GM21528 (cell line): ENCODE data around the gene MZT2B.
"Not testable (repeated sequence)": the region's sequence is repeated elsewhere in the genome, so short reads cannot be mapped to it uniquely, and the experiment has no call there.

Experiments used
- ATAC-seq: cut with Tn5 transposase; IDR thresholded peaks from one replicate; pipeline ENCODE4 v1.9.1; 2021; ENCODE audit warnings: mild to moderate bottlenecking, moderate library complexity; ENCODE audit not compliant: unreplicated experiment, low FRiP score

The MZT2B gene

GRCh38 chr2:130152136-130152815 lies 29.8 kb upstream of the MZT2B start:
- ATAC-seq: not testable (repeated sequence)

- no peak for ATAC-seq
These were observed 29.1 kb upstream of the MZT2B start for GRCh38 chr2:130152816-130153595.

- ATAC-seq: not testable (repeated sequence)
These were observed 28.2 kb upstream of the MZT2B start for GRCh38 chr2:130153721-130154422.

GRCh38 chr2:130154423-130154770 lies 27.7 kb upstream of the MZT2B start:
- ATAC-seq: not testable (repeated sequence)

- ATAC-seq: no peak
These were observed 27.0 kb upstream of the MZT2B start for GRCh38 chr2:130154773-130155765.

GRCh38 chr2:130155956-130156623 lies 26.0 kb upstream of the MZT2B start:
- ATAC-seq: not testable (repeated sequence)

GRCh38 chr2:130156624-130157004 lies 25.4 kb upstream of the MZT2B start:
- ATAC-seq: no peak

GRCh38 chr2:130157354-130157753 lies 24.7 kb upstream of the MZT2B start:
- peak; percentile 35 for ATAC-seq

GRCh38 chr2:130157825-130158514 lies 24.1 kb upstream of the MZT2B start:
- peak; percentile 81 for ATAC-seq

- no peak for ATAC-seq
These were observed 23.4 kb upstream of the MZT2B start for GRCh38 chr2:130158631-130159030.

- not testable (repeated sequence) for ATAC-seq
These were observed 22.7 kb upstream of the MZT2B start for GRCh38 chr2:130159376-130159775.

- ATAC-seq: no peak
These were observed 21.9 kb upstream of the MZT2B start for GRCh38 chr2:130160131-130160530.

GRCh38 chr2:130160838-130161705 lies 21.0 kb upstream of the MZT2B start:
- ATAC-seq: not testable (repeated sequence)

GRCh38 chr2:130162486-130162885 lies 19.6 kb upstream of the MZT2B start:
- not testable (repeated sequence) for ATAC-seq

GRCh38 chr2:130162968-130163367 lies 19.1 kb upstream of the MZT2B start:
- no peak for ATAC-seq

GRCh38 chr2:130165293-130166016 lies 16.6 kb upstream of the MZT2B start:
- ATAC-seq: no peak

- ATAC-seq: not testable (repeated sequence)
These were observed 15.5 kb upstream of the MZT2B start for GRCh38 chr2:130166611-130167010.
